ENCODE results near the gene OPTC.

DNA sequence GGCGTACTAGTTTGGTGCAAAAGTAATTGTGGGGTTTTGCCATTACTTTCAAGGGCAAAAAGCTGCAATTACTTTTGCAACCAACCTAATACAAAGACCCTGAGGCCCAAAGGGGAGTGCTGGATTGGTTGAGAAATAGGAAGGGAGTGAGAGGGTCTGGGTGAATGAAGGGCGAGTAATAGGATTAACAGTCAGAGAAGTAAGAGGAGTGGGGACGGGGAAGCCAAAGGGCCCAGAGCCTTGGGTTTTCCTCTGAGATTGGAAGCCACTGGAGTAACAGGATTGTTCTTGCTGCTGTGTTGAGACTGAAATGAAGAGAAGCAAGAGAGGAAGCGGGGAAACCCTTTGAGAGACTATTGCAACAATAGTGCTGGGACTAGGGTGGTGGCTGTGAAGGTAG, 37.4 kb upstream of the OPTC start:
- TF ChIP-seq, protein P1, sequence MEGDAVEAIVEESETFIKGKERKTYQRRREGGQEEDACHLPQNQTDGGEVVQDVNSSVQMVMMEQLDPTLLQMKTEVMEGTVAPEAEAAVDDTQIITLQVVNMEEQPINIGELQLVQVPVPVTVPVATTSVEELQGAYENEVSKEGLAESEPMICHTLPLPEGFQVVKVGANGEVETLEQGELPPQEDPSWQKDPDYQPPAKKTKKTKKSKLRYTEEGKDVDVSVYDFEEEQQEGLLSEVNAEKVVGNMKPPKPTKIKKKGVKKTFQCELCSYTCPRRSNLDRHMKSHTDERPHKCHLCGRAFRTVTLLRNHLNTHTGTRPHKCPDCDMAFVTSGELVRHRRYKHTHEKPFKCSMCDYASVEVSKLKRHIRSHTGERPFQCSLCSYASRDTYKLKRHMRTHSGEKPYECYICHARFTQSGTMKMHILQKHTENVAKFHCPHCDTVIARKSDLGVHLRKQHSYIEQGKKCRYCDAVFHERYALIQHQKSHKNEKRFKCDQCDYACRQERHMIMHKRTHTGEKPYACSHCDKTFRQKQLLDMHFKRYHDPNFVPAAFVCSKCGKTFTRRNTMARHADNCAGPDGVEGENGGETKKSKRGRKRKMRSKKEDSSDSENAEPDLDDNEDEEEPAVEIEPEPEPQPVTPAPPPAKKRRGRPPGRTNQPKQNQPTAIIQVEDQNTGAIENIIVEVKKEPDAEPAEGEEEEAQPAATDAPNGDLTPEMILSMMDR (conservative IDR thresholded peaks at IDR 0.05; ENCODE audit: low read length) = no peak
- no peak for TF ChIP-seq EZH2phosphoT487 (IDR thresholded peaks at IDR 0.05; ENCODE audit: borderline replicate concordance)
